A204.1 (cell line): ENCODE measurements around the gene MYL6.
A peak's percentile ranks its signal among the peaks of the same experiment; 100 is the strongest.

Experiments
- FAIRE-seq: peaks from 2 replicates; lab custom pipeline; 2012; peaks lifted over from hg19 to GRCh38; lab: Jason Lieb, UNC

MYL6 gene

GRCh38 chr12:56129206-56129941 is 28.8 kb upstream of the MYL6 start:
- no peak for FAIRE-seq

GRCh38 chr12:56129942-56130495 is 28.1 kb upstream of the MYL6 start:
- FAIRE-seq: no peak

GRCh38 chr12:56130876-56131275 is 27.3 kb upstream of the MYL6 start:
- FAIRE-seq: no peak

- no peak for FAIRE-seq
Measured at GRCh38 chr12:56134897-56135296, 23.3 kb upstream of the MYL6 start.

- no peak for FAIRE-seq
Measured at GRCh38 chr12:56137853-56138571, 20.1 kb upstream of the MYL6 start.

GRCh38 chr12:56141946-56142784 is 16.0 kb upstream of the MYL6 start:
- no peak for FAIRE-seq

- no peak for FAIRE-seq
Measured at GRCh38 chr12:56143217-56143616, 14.9 kb upstream of the MYL6 start.

- FAIRE-seq: no peak
Measured at GRCh38 chr12:56143870-56144269, 14.3 kb upstream of the MYL6 start.

GRCh38 chr12:56145217-56145616 is 12.9 kb upstream of the MYL6 start:
- no peak for FAIRE-seq

GRCh38 chr12:56146492-56147460 is 11.4 kb upstream of the MYL6 start:
- FAIRE-seq: no peak

GRCh38 chr12:56150563-56150962 is 7.6 kb upstream of the MYL6 start:
- no peak for FAIRE-seq

GRCh38 chr12:56151672-56152131 is 6.5 kb upstream of the MYL6 start:
- no peak for FAIRE-seq

GRCh38 chr12:56152132-56152755 is 5.9 kb upstream of the MYL6 start, which contains the start of gene MYL6B:
TSS of gene MYL6B (plus strand) at chr12:56152587. CDS start at chr12:56153919, 1,332 bp downstream.
- peak; percentile 35 for FAIRE-seq

- no peak for FAIRE-seq
Measured at GRCh38 chr12:56152756-56153677, 5.1 kb upstream of the MYL6 start.

- FAIRE-seq: no peak
Measured at GRCh38 chr12:56153678-56154065, 4.5 kb upstream of the MYL6 start.

- FAIRE-seq: no peak
Measured at GRCh38 chr12:56154246-56154771, 3.9 kb upstream of the MYL6 start.

- no peak for FAIRE-seq
Measured at GRCh38 chr12:56154818-56155217, 3.3 kb upstream of the MYL6 start.

- no peak for FAIRE-seq
Measured at GRCh38 chr12:56155256-56155845, 2.8 kb upstream of the MYL6 start.
